HEK293T (cell line): Measurements from ENCODE around the gene WNT5A.
A peak's percentile ranks its signal among the peaks of the same experiment; 100 is the strongest.

Experiments
- CTCF ChIA-PET: fragments of 350-600 bp; formaldehyde crosslinking; extraction: SDS; loops from one replicate; lab custom pipeline; 2021; ENCODE audit warnings: antibody characterized with exemption, inconsistent platforms; lab: Yijun Ruan, JAX
- POLR2A ChIA-PET: fragments of 350-600 bp; formaldehyde crosslinking; extraction: SDS; loops from one replicate; lab custom pipeline; 2020; ENCODE audit warnings: antibody characterized with exemption, inconsistent platforms; lab: Yijun Ruan, JAX
- DNase-seq: peaks from one replicate; pipeline ENCODE4 v3.0.0; 2012; ENCODE audit warnings: mixed read lengths; ENCODE audit errors: extremely low spot score
- ARNT ChIP-seq: fragments of 450-650 bp; IDR thresholded peaks from 2 replicates; pipeline ENCODE4 v1.6.1; 2017; ENCODE audit warnings: mild to moderate bottlenecking
- BHLHE40 ChIP-seq: fragments of 450-650 bp; IDR thresholded peaks from 2 replicates; pipeline ENCODE4 v1.6.1; 2016; ENCODE audit warnings: mild to moderate bottlenecking, moderate library complexity, borderline replicate concordance
- CTBP1 ChIP-seq: fragments of 450-650 bp; IDR thresholded peaks from 2 replicates; pipeline ENCODE4 v1.6.1; 2016; ENCODE audit warnings: borderline replicate concordance
- ELF4 ChIP-seq: fragments of 450-650 bp; IDR thresholded peaks from 2 replicates; pipeline ENCODE4 v1.6.1; 2017; ENCODE audit warnings: antibody characterized with exemption
- FOXA1 ChIP-seq: fragments of 450-650 bp; IDR thresholded peaks from 2 replicates; pipeline ENCODE4 v1.6.1; 2016; ENCODE audit warnings: mild to moderate bottlenecking
- FOXK2 ChIP-seq: fragments of 450-650 bp; IDR thresholded peaks from 2 replicates; pipeline ENCODE4 v1.6.1; 2016; ENCODE audit warnings: mild to moderate bottlenecking
- FOXM1 ChIP-seq: fragments of 450-650 bp; IDR thresholded peaks from 2 replicates; pipeline ENCODE4 v1.6.1; 2017; ENCODE audit warnings: mild to moderate bottlenecking, borderline replicate concordance
- HDGF ChIP-seq: fragments of 450-650 bp; IDR thresholded peaks from 2 replicates; pipeline ENCODE4 v1.6.1; 2017; ENCODE audit warnings: antibody characterized with exemption, borderline replicate concordance
- L3MBTL2 ChIP-seq: fragments of 450-650 bp; conservative IDR thresholded peaks from 2 replicates; pipeline ENCODE4 v1.6.1; 2016; ENCODE audit warnings: mild to moderate bottlenecking
- LEF1 ChIP-seq: fragments of 450-650 bp; IDR thresholded peaks from 2 replicates; pipeline ENCODE4 v1.6.1; 2017; ENCODE audit warnings: mild to moderate bottlenecking, borderline replicate concordance
- NFRKB ChIP-seq: fragments of 450-650 bp; IDR thresholded peaks from 2 replicates; pipeline ENCODE4 v1.6.1; 2016; ENCODE audit warnings: mild to moderate bottlenecking, moderate library complexity
- PKNOX1 ChIP-seq: fragments of 450-650 bp; IDR thresholded peaks from 2 replicates; pipeline ENCODE4 v1.6.1; 2016
- SP1 ChIP-seq: fragments of 450-650 bp; IDR thresholded peaks from 2 replicates; pipeline ENCODE4 v1.6.1; 2017
- SUZ12 ChIP-seq: fragments of 450-650 bp; IDR thresholded peaks from 2 replicates; pipeline ENCODE4 v1.6.1; 2016; ENCODE audit warnings: mild to moderate bottlenecking
- TARDBP ChIP-seq: fragments of 450-650 bp; IDR thresholded peaks from 2 replicates; pipeline ENCODE4 v1.6.1; 2016
- ZNF384 ChIP-seq: fragments of 450-650 bp; IDR thresholded peaks from 2 replicates; pipeline ENCODE4 v1.6.1; 2016

Gene WNT5A

GRCh38 chr3:55484801-55485791, 2.0 kb downstream of the WNT5A start:
- no peak for TF ChIP-seq ARNT
- TF ChIP-seq FOXM1 = no peak
- TF ChIP-seq PKNOX1 = no peak
- peak; percentile 53 for TF ChIP-seq L3MBTL2
- no peak for TF ChIP-seq NFRKB
- ChIA-PET POLR2A (no interaction called here), CTCF (interaction anchor here (0.8 to 1.1 kb wide), 2 partner anchors 237 to 276 kb away, joined by 4 to 5 read pairs; no protein-coding TSS in a partner anchor)
- peak; percentile 85 for DNase-seq

GRCh38 chr3:55484191-55484689, 2.9 kb downstream of the WNT5A start:
- no peak for TF ChIP-seq FOXA1
- no peak for TF ChIP-seq HDGF
- no peak for TF ChIP-seq SP1
- TF ChIP-seq FOXK2 = no peak
- TF ChIP-seq ELF4 = no peak
- no peak for TF ChIP-seq SUZ12
- TF ChIP-seq CTBP1 = no peak
- no peak for TF ChIP-seq TARDBP
- no peak for TF ChIP-seq NFRKB
- TF ChIP-seq LEF1 = no peak
- TF ChIP-seq PKNOX1 = no peak
- no peak for TF ChIP-seq L3MBTL2
- TF ChIP-seq ARNT = no peak
- TF ChIP-seq BHLHE40 = no peak
- TF ChIP-seq ZNF384 = no peak
- no peak for TF ChIP-seq FOXM1
- POLR2A ChIA-PET = no interaction called here
- DNase-seq = no peak
- CTCF ChIA-PET = interaction anchor here (1.1 kb wide), 1 partner anchor 238 kb away, joined by 5 read pairs; no protein-coding TSS in a partner anchor

- POLR2A ChIA-PET = no interaction called here
- TF ChIP-seq TARDBP = no peak
- no peak for TF ChIP-seq ELF4
- no peak for TF ChIP-seq SP1
- TF ChIP-seq ZNF384 = no peak
- TF ChIP-seq BHLHE40 = no peak
- TF ChIP-seq CTBP1 = no peak
- TF ChIP-seq L3MBTL2 = no peak
- no peak for TF ChIP-seq PKNOX1
- no peak for TF ChIP-seq FOXA1
- TF ChIP-seq SUZ12 = no peak
- TF ChIP-seq LEF1 = no peak
- TF ChIP-seq NFRKB = no peak
- TF ChIP-seq FOXK2 = no peak
- no peak for TF ChIP-seq HDGF
- no peak for TF ChIP-seq FOXM1
- TF ChIP-seq ARNT = no peak
- DNase-seq = no peak
- CTCF ChIA-PET = interaction anchor here (1.1 kb wide), 1 partner anchor 239 kb away, joined by 5 read pairs; no protein-coding TSS in a partner anchor
These were observed 3.7 kb downstream of the WNT5A start for GRCh38 chr3:55483196-55484095.

- TF ChIP-seq LEF1 (no peak), SUZ12 (no peak), PKNOX1 (no peak), HDGF (no peak), ZNF384 (no peak), ARNT (no peak), SP1 (no peak), L3MBTL2 (no peak), BHLHE40 (no peak), TARDBP (no peak), NFRKB (no peak), ELF4 (no peak), CTBP1 (no peak), FOXA1 (no peak), FOXM1 (no peak), FOXK2 (no peak)
- ChIA-PET CTCF (no interaction called here), POLR2A (no interaction called here)
- no peak for DNase-seq
These were observed 4.5 kb downstream of the WNT5A start for GRCh38 chr3:55482496-55483195.
